ENCODE measurements around the gene PHACTR2.
"Not testable (repeated sequence)": the region's sequence is repeated elsewhere in the genome, so short reads cannot be mapped to it uniquely, and the experiment has no call there.

PHACTR2 gene

GRCh38 chr6:143873600-143873999 is 195.8 kb downstream of the PHACTR2 start:
- not testable (repeated sequence) for DNase-seq

GRCh38 chr6:143874503-143874902 is 196.7 kb downstream of the PHACTR2 start:
- DNase-seq = not testable (repeated sequence)

- DNase-seq = no peak
Measured at GRCh38 chr6:143877584-143878271, 200.0 kb downstream of the PHACTR2 start.

GRCh38 chr6:143878272-143878760 is 200.6 kb downstream of the PHACTR2 start:
- no peak for DNase-seq

GRCh38 chr6:143880412-143880811 is 202.6 kb downstream of the PHACTR2 start:
- no peak for DNase-seq

All from activated naive CD4-positive, alpha-beta T cell treated with Interleukin-2 at 50 U/mL for 16 hours (primary cell).